Subcutaneous abdominal adipose tissue (tissue), 5 donors: ENCODE data around the gene VPS13D.

ENCODE experiments used
- H3K27ac ChIP-seq: one replicate; pipeline ENCODE4 v1.7.0; 2013; ENCODE audit warnings: low read depth, mild to moderate bottlenecking, inconsistent platforms, low read length, moderate library complexity
- H3K27me3 ChIP-seq, 5 donors: one replicate each; pipeline ENCODE4 v1.7.0; 2013; ENCODE audit warnings: low read length in 5 of 5, inconsistent platforms in 1 of 5; ENCODE audit not compliant: control insufficient read depth in 5 of 5, insufficient read depth in 4 of 5
- H3K36me3 ChIP-seq, 5 donors: one replicate each; pipeline ENCODE4 v1.7.0; 2013; ENCODE audit warnings: low read length in 5 of 5; ENCODE audit not compliant: control insufficient read depth in 5 of 5, insufficient read depth in 5 of 5
- H3K4me1 ChIP-seq, 5 donors: one replicate each; pipeline ENCODE4 v1.7.0; 2013; ENCODE audit warnings: low read length in 5 of 5, mild to moderate bottlenecking in 3 of 5, moderate library complexity in 1 of 5; ENCODE audit not compliant: control insufficient read depth in 5 of 5, insufficient read depth in 5 of 5
- H3K4me3 ChIP-seq, 5 donors: one replicate each; pipeline ENCODE4 v1.7.0; 2013; ENCODE audit warnings: low read length in 5 of 5, low read depth in 1 of 5
- H3K9ac ChIP-seq, 5 donors: one replicate each; pipeline ENCODE4 v1.7.0; 2013; ENCODE audit warnings: low read length in 5 of 5, mild to moderate bottlenecking in 4 of 5, moderate library complexity in 3 of 5
- H3K9me3 ChIP-seq, 5 donors: one replicate each; pipeline ENCODE4 v1.7.0; 2013; ENCODE audit warnings: low read length in 5 of 5; ENCODE audit not compliant: control insufficient read depth in 5 of 5
- donor health status: healthy.
- donor health status: healthy.
- donor health status: healthy.
- donor health status: healthy.
- donor health status: healthy.

Gene VPS13D

DNA sequence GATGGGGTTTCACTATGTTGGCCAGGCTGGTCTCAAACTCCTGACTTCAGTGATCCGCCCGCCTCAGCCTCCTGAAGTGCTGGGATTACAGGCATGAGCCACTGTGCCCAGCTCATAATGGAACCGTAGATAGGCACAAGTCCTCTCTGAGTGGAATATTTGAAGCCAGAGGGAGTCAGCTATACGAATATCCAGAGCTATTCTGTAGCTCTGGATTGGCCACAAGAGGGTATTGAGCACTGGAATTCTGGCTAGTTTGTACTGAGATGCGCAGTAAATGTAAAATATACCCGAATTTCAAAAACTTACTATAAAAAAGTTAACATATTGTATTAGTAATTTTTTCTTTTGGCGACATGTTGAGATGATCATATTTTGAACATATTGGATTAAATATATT is 851 bp upstream of the VPS13D start:
- Histone ChIP-seq H3K27me3 (no peaks in the 10 kb centered on the region), H3K4me3 (no peak overlapping the region), H3K9me3 (no peaks in the 10 kb centered on the region), H3K4me1 (peaks cover 3 to 24% (median 15%) of the 10 kb centered on the region in 5 donors), H3K36me3 (no peaks in the 10 kb centered on the region), H3K27ac (no peak overlapping the region), H3K9ac (no peak overlapping the region)

DNA sequence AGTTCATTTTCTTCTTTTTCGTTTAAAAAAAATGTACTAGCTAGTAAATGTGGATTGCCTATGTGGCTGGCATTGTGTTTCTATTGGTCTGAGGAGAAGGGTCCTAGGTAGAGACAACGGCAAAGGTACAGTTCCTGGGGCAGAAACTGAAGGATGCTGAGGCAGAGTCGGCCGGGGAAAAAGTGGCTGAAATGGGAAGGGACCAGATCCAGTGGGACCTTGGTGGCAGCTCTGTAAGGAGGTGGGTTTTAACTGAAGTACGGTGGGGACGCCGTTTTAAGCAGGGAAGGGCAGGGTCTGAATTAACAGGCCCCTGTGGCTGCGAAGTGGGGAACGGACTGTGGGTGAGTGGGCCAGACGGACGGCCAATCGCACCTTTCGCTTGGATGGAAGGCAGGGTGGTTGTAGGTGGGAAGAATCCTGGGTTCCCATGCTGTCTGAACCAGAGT is 420 bp upstream of the VPS13D start:
- Histone ChIP-seq H3K9ac (peak overlapping the region in 1 of 5 donors; percentile 99), H3K27me3 (no peaks in the 10 kb centered on the region), H3K9me3 (no peaks in the 10 kb centered on the region), H3K4me3 (no peak overlapping the region), H3K36me3 (peaks cover 0 to under 1% (median 0%) of the 10 kb centered on the region in 5 donors), H3K4me1 (peaks cover 3 to 24% (median 15%) of the 10 kb centered on the region in 5 donors), H3K27ac (no peak overlapping the region)

DNA sequence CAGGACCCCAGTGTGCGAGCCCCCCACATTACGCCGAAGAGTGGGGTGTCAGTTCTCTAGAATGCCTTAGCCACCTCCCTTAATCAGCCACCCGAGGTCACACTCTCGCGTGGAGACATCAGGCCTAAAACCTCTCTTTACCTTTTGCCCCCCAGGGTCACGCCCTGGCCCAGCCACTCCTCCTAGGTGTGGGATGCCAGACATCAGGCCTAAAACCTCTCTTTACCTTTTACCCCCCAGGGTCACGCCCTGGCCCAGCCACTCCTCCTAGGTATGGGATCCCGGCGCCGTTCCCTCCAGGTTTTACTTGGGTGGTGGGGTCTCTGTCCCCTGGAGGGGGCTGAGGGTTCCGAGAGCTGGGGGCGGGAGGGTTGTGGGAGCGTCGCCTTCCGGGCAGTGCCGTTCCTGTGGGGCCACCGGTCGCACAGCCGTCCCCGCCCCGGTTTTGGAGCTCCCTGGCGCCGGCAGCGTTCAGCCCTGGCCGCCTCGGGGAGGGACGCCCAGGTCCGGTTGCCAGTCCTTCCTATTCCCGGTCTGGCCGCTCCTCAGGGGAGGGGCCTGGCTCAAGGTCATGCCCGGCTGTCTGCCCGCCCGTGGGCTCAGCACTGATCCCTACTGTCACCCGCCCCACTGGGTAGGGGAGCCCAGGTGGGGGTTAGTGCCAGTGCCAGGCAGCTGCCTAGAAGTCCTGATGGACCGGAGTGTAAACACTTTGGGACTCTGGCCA is 882 bp downstream of the VPS13D start:
- Histone ChIP-seq H3K9ac (peak overlapping the region; percentile 77 to 100 (median 99)), H3K9me3 (no peaks in the 10 kb centered on the region), H3K4me3 (peak overlapping the region; percentile 90 to 97 (median 95)), H3K36me3 (peaks cover 2 to 10% (median 5%) of the 10 kb centered on the region in 5 donors), H3K27me3 (no peaks in the 10 kb centered on the region), H3K4me1 (peaks cover 3 to 24% (median 15%) of the 10 kb centered on the region in 5 donors), H3K27ac (peak overlapping the region; percentile 89)

- H3K4me1 ChIP-seq: peaks cover 3 to 24% (median 15%) of the 10 kb centered on the region in 5 donors
- H3K27me3 ChIP-seq: no peaks in the 10 kb centered on the region
- H3K27ac ChIP-seq: peak overlapping the region; percentile 89
- peaks cover 5 to 15% (median 9%) of the 10 kb centered on the region in 5 donors for H3K36me3 ChIP-seq
- peak overlapping the region; percentile 70 to 97 (median 94) for H3K4me3 ChIP-seq
- peak overlapping the region; percentile 77 to 100 (median 99) for H3K9ac ChIP-seq
- no peaks in the 10 kb centered on the region for H3K9me3 ChIP-seq
Measured at GRCh38 chr1:12231276-12231595, 1.4 kb downstream of the VPS13D start.

- Histone ChIP-seq H3K9me3 (no peaks in the 10 kb centered on the region), H3K4me3 (no peak overlapping the region), H3K27me3 (no peaks in the 10 kb centered on the region), H3K27ac (peak overlapping the region; percentile 89), H3K9ac (peak overlapping the region in 1 of 5 donors; percentile 12), H3K4me1 (peaks cover 3 to 24% (median 15%) of the 10 kb centered on the region in 5 donors), H3K36me3 (peaks cover 5 to 24% (median 12%) of the 10 kb centered on the region in 5 donors)
Measured at GRCh38 chr1:12232221-12232620, 2.4 kb downstream of the VPS13D start.

GRCh38 chr1:12244078-12244477 is 14.2 kb downstream of the VPS13D start:
- H3K36me3 ChIP-seq: peaks cover 26 to 63% (median 49%) of the 10 kb centered on the region in 5 donors
- H3K27me3 ChIP-seq: no peaks in the 10 kb centered on the region
- H3K4me1 ChIP-seq: peaks cover 0 to 5% (median 0%) of the 10 kb centered on the region in 5 donors
- no peaks in the 10 kb centered on the region for H3K9me3 ChIP-seq
- no peak overlapping the region for H3K4me3 ChIP-seq
- H3K27ac ChIP-seq: no peak overlapping the region
- H3K9ac ChIP-seq: no peak overlapping the region

DNA sequence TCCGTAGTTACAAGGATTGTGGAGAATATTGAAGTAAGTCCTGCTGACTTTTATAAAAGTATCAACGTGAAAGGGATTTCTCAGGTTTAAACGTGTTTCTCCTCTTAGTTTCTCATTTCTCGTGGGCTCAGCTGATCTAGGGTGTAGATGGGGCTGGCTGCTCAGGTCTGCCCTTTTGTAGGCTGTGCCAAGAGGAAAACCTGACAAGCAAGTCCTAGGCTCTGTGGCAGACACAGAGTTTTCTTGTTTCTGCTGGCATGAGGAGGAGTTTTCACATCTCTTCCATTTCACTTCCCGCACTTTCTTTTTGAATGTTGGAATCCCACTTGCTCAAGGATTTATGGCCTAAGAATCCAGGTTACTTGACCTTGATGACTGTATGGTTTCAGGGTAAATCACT is 14.8 kb downstream of the VPS13D start:
- H3K27me3 ChIP-seq: no peaks in the 10 kb centered on the region
- H3K9ac ChIP-seq: no peak overlapping the region
- H3K4me3 ChIP-seq: no peak overlapping the region
- no peaks in the 10 kb centered on the region for H3K9me3 ChIP-seq
- H3K36me3 ChIP-seq: peaks cover 31 to 67% (median 54%) of the 10 kb centered on the region in 5 donors
- no peak overlapping the region for H3K27ac ChIP-seq
- peaks cover 0 to 5% (median 0%) of the 10 kb centered on the region in 5 donors for H3K4me1 ChIP-seq

DNA sequence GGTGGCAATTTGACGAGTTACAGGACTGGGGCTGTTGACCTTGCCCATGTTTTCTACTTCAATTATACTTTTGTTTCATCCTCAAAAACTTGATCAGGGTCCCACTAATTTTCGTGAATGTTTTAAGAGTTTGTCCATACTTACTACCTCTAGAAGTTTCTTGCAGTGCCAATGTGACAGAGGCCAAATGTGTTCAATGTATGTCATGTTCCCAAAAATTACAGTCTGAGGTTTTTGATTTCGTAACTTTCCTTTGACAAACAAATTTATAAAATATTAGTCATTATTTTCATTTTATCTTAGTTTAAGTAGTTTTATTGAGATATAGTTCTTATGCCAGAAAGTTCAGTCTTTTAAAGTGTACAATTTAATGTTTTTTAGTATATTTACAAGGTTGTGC is 15.3 kb downstream of the VPS13D start:
- no peaks in the 10 kb centered on the region for H3K9me3 ChIP-seq
- H3K36me3 ChIP-seq: peaks cover 33 to 68% (median 60%) of the 10 kb centered on the region in 5 donors
- no peaks in the 10 kb centered on the region for H3K27me3 ChIP-seq

GRCh38 chr1:12245733-12246132 is 15.9 kb downstream of the VPS13D start:
- no peak overlapping the region for H3K27ac ChIP-seq

More for the DNA sequence above, 15.3 kb downstream of the VPS13D start:
- Histone ChIP-seq H3K9ac (no peak overlapping the region), H3K4me3 (no peak overlapping the region), H3K4me1 (peaks cover 0 to 5% (median 0%) of the 10 kb centered on the region in 5 donors), H3K27ac (no peak overlapping the region)

GRCh38 chr1:12246584-12246983 is 16.8 kb downstream of the VPS13D start:
- no peaks in the 10 kb centered on the region for H3K27me3 ChIP-seq
- H3K27ac ChIP-seq: no peak overlapping the region
- H3K4me3 ChIP-seq: no peak overlapping the region
- H3K9ac ChIP-seq: no peak overlapping the region
- peaks cover 0 to 5% (median 0%) of the 10 kb centered on the region in 5 donors for H3K4me1 ChIP-seq
- H3K9me3 ChIP-seq: no peaks in the 10 kb centered on the region
- peaks cover 37 to 81% (median 66%) of the 10 kb centered on the region in 5 donors for H3K36me3 ChIP-seq

More at GRCh38 chr1:12245733-12246132, 15.9 kb downstream of the VPS13D start:
- Histone ChIP-seq H3K27me3 (no peaks in the 10 kb centered on the region), H3K9ac (no peak overlapping the region), H3K4me3 (no peak overlapping the region), H3K9me3 (no peaks in the 10 kb centered on the region), H3K4me1 (peaks cover 0 to 5% (median 0%) of the 10 kb centered on the region in 5 donors), H3K36me3 (peaks cover 37 to 74% (median 66%) of the 10 kb centered on the region in 5 donors)
